Loucy (cell line): ENCODE data around the gene SCIN.

ENCODE experiments used
- CTCF ChIP-seq: fragments of 200-600 bp; sonication (generic); conservative IDR thresholded peaks from 2 replicates; pipeline ENCODE4 v1.5.1; 2014; ENCODE audit warnings: mild to moderate bottlenecking, antibody characterized with exemption, low read length
- EZH2phosphoT487 ChIP-seq: fragments of 200-600 bp; IDR thresholded peaks from 2 replicates; pipeline ENCODE4 v1.6.1; 2018; ENCODE audit warnings: antibody characterized with exemption, mild to moderate bottlenecking, moderate library complexity, borderline replicate concordance

GRCh38 chr7:12543586-12543985, 26.9 kb upstream of the SCIN start:
- TF ChIP-seq CTCF (no peak), EZH2phosphoT487 (no peak)
